NCI-H345 (cell line): ENCODE measurements around the gene TRIM9.
A peak's percentile ranks its signal among the peaks of the same experiment; 100 is the strongest.

ENCODE experiments used
- DNase-seq: peaks from one replicate; lab custom pipeline; 2025; lab: John Stamatoyannopoulos, UW

The TRIM9 gene

GRCh38 chr14:51094901-51095853 is at the start of gene TRIM9:
TRIM9 (minus strand) TSS chr14:51095105; CDS start chr14:51094939, 166 bp downstream.
- DNase-seq: peak; percentile 99

- DNase-seq: no peak
These were observed 46.0 kb upstream of the TRIM9 start for GRCh38 chr14:51140856-51141255.

- no peak for DNase-seq
These were observed 45.4 kb upstream of the TRIM9 start for GRCh38 chr14:51140338-51140737.

DNA sequence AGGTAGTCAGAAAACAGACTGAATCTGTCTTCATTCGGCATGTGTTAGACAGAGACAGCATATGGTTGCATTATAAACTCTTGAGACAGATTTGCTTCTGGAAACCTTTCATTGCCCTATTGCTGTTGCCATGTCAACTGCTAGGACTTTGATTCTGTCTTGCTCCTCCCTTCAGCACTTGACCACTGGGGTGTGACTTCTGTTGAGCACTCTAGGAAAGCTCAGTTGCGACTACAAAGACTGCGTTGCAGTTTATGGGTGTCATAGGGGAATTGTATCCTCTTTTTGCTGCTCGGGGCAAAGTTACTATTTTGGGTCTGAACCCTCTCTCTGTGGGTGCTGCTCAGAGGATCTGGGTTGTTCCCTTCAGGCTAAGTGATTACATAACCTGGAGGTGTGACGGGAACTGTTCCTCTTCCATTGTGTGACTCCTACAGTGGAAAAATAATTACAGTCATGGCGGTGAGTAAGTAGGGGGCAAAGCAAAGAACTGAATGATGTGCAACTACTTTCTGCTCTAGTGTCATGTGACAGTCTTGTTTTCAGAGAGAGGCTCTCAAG is 44.3 kb upstream of the TRIM9 start:
- DNase-seq: no peak

DNA sequence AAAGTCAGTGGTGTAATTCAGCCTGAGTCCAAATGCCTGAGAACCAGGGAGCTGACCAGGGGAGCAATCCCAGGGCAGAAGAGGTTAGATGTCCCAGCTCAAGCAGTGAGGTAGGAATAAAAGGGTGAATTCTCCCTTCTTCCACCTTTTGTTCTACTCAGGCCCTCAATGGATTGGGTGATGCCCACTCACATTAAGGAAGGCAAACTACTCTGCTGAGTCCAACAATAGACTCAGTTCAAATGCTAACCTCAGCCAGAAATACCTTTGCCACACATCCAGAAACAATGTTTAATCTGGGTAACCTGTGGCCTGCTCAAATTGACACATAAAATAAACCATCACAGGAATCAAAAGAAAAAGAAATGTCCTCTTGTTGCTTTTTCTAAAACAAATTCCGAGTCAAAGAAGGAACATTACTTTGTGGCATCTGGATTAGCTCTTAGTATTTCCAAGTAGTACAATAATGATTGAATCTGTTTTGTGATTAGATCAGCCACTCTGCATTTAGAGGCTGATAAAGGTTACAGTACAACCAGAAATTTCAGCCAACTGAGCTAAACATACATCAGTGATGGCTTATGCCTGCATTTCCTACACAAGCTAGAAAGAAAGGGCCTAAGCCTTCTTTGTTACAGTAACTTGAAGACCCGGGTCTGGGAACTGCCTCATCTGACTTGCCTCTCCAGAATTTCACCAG is 43.6 kb upstream of the TRIM9 start:
- no peak for DNase-seq

DNA sequence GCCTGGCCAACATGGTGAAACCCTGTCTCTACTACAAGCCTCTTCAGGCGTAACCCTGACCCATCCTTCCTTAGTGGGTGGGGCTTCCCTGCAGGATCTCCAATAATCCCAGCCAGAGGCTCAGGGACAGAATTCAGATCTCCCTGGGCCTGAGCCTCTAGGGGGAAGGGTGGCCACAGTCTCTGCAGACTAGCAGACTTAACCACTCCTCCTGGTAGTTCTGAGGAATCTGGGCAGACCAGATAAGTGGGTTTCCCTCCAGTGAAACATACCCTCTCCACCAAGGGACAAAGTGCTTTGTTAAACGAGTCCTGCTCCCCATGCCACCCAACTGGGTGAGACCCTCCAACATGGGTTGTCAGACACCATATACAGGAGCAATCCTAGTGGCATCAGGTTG is 36.6 kb upstream of the TRIM9 start:
- DNase-seq: no peak

DNA sequence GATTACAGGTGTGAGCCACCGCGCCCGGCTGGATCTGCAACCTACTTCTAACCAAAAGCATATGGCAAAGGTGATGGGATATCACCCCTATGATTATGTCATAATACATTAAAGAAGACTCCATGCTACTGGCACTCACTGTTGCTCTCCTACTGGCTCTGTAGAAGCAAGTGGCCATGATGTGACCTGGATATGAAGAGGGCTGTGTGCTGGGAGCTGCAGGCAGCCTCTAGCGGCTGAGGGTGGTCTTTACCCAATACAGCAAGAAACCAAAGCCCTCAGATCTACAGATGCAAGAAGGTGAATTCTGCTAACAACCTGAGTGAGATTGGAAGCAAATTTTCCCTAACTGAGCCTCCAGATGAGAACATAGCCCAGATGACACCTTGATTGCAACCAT is 34.2 kb upstream of the TRIM9 start:
- DNase-seq: no peak

DNA sequence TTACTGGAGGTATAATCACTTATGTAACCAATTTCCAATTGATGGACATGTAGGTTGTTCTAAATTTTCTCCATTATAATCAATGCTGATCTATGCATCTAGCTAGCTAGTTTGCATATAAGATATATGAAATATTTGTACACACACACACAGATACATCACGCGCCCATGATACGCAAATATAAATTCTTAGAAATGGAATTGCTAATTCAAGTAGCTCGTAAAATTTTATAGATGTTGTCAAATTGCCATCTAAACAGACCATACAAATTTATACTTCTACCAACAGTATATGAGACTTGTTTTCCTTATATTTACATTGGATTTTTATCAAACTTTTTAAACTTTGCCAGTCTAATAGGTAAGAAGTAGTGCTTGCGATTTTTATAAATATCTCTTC is 29.1 kb upstream of the TRIM9 start:
- no peak for DNase-seq

GRCh38 chr14:51121096-51121495 is 26.2 kb upstream of the TRIM9 start:
- DNase-seq: no peak

DNA sequence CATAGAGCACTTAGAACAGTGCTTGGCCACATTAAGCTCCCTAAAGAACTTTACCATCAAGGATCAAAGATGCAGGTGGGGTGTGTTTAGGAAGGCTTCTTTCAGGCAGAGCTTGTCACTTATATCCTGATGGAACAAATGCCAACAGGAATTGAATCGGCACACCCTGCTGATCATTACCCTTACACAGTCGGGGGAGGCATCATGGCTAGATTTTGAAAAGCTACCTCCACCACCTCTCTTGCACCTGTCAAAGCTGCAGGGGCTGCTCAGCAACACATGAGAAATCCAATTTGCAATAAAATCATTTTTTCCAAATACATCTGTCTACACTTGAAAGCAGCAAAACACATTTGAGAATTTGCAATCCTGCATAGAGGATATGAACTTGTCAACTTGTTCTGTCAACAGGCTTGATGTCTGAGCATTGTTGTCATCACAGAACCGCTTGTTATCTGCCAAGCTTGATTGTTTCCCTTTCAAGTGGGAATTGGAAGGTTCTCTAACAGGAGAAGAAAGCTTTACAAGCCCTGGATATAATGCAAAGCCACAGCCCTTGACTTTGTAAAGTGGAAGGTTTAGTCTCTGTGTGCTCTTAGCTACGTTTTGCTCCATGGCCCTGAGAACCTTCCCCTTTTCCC is 24.6 kb upstream of the TRIM9 start:
- DNase-seq: peak; percentile 76

- DNase-seq: no peak
These were observed 24.1 kb upstream of the TRIM9 start for GRCh38 chr14:51118993-51119392.

GRCh38 chr14:51117593-51117992 is 22.7 kb upstream of the TRIM9 start:
- no peak for DNase-seq

DNA sequence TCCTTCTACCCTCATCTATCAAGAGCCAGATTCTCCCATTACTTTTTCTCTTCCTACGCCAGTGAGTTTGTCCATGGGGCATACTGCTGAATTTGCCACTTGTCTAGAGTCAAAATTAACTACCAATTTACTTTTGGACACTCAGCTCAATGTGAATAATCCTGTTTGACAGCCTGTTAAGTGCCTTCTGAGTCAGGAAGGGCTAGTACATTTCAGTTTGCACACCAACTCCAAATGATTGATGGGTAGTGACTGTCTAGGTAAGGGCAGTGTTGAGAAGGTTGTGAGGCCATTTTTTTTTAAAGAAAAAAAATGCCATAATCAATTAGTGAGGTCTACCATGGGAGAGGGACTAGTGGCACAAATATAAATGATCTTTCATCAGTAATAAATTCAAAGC is 21.8 kb upstream of the TRIM9 start:
- DNase-seq: peak; percentile 13

DNA sequence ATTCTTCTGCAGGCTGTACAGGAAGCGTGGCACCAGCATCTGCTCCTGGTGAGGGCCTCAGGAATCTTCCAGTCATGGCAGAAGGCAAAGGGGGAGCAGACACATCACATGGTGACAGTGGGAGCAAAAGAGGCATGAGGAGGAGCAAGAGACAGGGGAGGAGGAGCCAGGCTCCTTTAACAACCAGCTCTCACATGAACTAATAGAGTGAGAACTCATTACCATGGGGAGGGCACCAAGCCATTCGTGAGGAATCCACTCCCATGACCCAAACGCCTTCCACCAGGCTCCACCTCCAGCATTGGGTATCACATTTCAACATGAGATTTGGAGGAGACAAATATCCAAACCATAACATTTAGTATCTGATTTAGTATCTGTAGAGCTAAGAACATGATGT is 14.7 kb upstream of the TRIM9 start:
- DNase-seq: no peak

DNA sequence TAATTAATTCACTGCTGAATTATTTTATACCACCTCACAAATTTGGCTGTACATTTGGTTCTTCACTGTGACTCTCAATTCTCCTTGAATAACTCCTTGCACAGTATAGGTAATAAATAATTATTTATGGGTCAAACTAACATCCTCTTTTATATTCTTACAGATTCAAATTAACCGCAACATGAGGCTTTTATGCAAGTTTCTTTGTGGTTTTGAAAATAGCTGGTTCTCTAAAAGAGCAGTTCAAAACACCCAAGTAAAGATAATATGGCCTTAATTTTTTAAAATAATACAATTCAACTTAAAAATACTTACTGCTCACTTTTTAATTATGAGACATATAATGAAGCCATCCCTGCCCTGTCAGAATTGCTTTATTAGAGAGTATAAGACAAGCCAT is 12.9 kb upstream of the TRIM9 start:
- DNase-seq: no peak

- DNase-seq: no peak
These were observed 9.6 kb upstream of the TRIM9 start for GRCh38 chr14:51104467-51104866.

DNA sequence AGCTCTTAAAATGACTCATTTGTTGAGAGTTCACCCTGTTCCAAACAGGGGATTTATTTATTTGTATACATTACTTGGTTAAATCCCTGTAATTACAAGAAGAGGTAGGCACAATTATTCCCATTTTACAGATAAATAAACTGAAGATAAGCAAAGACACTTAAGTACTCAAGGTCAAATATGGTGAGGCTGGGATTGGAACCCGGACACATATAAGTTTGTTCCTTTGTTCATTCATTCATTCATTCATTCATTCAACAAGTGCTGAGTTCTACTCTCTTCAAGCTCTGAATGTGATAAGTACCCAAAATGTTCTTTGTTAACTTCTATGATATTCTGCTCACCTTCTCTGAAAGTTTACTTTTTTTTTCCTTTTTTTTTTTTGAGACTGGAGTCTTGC is 2.4 kb upstream of the TRIM9 start:
- no peak for DNase-seq

GRCh38 chr14:51096870-51097269 is 2.0 kb upstream of the TRIM9 start:
- DNase-seq: no peak

GRCh38 chr14:51095854-51096823 is 1.2 kb upstream of the TRIM9 start:
- peak; percentile 54 for DNase-seq

DNA sequence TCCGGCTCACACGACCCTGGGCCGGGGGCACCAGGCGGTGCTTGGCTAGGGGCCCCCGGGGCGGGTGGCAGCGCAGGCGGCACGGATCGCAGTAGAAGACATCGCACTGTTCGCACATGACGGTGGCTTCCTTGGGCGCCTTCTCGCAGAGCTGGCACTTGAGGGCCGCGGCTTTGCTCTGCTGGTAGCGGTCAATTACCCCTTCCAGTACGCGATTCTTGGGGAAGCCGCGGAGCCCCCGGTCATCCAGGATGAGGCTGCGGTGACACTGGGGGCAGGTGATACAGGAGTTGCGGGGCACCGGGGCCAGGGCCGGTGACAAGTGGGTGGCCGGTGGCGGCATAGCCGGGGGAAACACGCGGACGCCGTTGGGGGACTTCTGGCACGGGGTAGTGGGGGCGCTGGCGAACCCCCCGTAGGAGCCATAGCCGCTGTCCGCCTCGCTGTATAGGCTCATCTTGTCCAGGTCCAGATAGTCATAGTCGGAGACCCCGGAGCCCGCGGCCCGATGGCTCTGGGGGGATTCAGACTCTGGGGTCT is 553 bp downstream of the TRIM9 start:
- DNase-seq: peak; percentile 34
